Measurements from ENCODE around the gene C12orf76.
"Not testable (repeated sequence)": the region's sequence is repeated elsewhere in the genome, so short reads cannot be mapped to it uniquely, and the experiment has no call there.

The C12orf76 gene

GRCh38 chr12:110020956-110021355, 27.4 kb downstream of the C12orf76 start:
- DNase-seq: no peak

- peak in 1 of 2 donors; percentile 46 for DNase-seq
These were observed 33.2 kb downstream of the C12orf76 start for GRCh38 chr12:110015132-110015531.

GRCh38 chr12:110012659-110013058, 35.7 kb downstream of the C12orf76 start:
- no peak for DNase-seq

- peak; percentile 41 to 78 for DNase-seq
These were observed 36.2 kb downstream of the C12orf76 start for GRCh38 chr12:110012137-110012536.

- DNase-seq: peak; percentile 31 to 39
These were observed 37.2 kb downstream of the C12orf76 start for GRCh38 chr12:110010853-110011723.

- not testable (repeated sequence) for DNase-seq
These were observed 39.5 kb downstream of the C12orf76 start for GRCh38 chr12:110008681-110009398.

DNA sequence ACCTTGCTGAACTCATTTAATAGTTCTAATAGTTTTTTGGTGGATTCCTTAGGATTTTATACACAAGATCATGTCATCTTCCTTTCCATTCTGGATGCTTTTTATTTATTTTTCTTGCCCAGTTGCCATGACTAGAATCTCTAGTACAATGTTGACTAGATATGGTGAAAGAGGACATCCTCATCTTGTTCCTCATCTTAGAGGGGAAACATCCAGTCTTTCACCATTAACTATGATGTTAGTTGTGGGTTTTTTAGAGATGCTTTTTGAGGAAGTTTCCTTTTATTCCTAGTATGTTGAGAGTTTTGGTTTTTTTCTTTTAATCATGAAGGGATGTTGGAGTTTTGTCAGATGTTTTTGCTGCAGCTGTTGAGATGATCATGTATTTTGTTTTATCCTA, 40.4 kb downstream of the C12orf76 start:
- DNase-seq: no peak

DNA sequence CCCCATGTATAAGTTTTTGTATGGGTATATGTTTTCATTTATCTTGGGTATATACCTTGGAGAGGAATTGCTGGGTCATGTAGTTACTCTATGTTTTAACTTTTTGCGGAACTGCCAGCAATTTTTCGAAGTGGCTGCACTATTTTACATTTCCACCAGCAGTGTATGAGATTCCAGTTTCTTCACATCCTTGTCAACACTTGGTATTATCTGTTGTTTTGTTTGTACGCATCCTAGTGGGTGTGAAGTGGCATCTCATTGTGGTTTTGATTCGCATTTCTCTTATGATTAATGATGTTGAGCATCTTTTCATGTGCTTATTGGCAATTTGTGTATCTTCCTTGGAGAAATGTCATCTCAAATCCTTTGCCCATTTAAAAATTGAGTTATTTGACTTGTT, 42.2 kb downstream of the C12orf76 start:
- no peak for DNase-seq

DNA sequence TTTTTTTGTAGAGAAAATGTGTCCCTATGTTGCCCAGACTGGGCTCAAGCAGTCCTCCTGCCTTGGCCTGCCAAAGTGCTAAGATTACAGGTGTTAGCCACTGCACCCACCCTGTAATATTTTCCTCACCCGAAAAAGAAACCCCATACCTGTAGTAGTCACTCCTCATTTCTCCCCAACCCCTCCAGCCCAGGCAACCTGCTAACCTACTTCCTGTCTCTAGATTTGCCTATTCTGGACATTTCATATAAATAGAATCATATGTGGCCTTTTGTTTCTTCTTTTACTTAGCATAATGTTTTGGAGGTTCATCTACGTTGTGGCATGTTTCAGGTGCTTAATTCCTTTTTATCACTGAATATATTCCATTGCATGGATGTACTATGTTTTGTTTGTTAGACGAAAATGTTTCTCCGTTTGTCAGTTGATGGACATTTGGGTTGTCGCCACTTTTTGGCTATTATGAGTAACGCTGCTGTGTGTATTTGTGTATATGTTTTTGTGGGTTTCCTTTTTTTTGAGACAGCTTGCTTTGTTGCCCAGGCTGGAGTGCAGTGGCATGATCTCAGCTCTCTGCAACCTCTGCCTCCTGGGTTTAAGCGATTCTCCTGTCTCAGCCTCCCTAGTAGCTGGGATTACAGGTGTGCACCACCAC, 42.9 kb downstream of the C12orf76 start:
- peak in 1 of 2 donors; percentile 38 for DNase-seq

- DNase-seq: no peak
These were observed 43.7 kb downstream of the C12orf76 start for GRCh38 chr12:110004598-110004997.

GRCh38 chr12:110002676-110003515, 45.4 kb downstream of the C12orf76 start:
- no peak for DNase-seq

- no peak for DNase-seq
These were observed 46.7 kb downstream of the C12orf76 start for GRCh38 chr12:110001596-110001995.

DNA sequence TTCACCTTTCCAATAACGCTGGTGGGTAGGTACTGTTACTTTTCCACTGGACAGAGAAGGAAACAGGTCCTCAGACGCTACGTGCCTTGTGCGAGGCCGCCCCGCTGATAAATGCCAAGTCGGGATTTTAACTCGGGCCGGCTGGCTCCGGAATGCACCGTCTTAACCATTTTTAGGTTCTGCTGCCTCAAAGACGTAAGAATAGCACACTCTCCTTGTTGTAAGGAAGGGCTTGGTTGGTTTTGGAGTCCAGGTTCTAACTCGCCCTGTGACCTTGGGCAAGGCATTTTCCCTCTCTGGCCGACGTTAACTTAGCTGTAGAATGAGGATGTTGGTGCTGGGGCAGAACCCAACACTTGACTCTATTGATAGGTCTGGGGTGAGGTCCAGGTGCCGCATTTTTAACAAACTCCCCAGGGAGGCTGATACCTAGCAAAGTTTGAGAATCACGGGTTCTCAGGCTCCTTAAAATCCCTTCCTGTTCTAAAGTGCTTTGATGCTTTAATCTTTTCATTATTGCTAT, 48.3 kb downstream of the C12orf76 start:
- DNase-seq: no peak

GRCh38 chr12:109999649-109999971, 48.7 kb downstream of the C12orf76 start:
- no peak for DNase-seq

GRCh38 chr12:109998904-109999648, 49.2 kb downstream of the C12orf76 start, which contains the start of gene ANKRD13A:
Gene ANKRD13A (plus strand): TSS chr12:109999430. CDS start chr12:109999689, 259 bp downstream.
- peak; percentile 94 to 95 for DNase-seq

DNA sequence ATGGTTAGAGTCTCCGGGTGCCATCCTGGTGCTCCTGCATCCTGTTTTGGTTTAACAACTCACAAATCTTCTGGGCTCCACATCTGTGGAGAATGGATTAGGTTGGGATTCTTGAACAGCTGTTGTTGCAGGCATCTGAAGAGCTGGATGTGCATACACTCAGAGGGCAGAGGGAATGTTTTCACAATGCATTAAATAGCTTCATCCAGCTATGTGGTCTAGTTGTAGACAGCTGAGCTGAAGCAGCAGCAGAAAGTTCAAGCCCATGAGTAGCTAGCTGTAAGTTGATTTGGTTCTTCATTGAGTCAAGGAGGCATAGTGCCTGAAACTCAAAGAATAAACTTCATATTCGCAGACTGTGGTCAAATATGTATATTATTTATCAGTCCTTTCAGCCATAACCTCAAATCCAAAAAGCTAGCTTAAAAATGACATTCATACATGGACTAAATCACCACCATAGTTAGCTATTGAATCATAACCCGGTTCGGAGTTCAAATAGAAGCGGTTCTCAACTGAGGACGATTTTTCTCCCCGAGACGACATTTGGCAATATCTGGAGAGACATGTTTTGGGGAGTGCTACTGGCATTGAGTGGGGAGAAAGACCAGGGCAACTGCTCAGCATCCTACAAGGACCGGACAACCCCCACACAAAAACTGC, 50.0 kb downstream of the C12orf76 start:
- DNase-seq: no peak

GRCh38 chr12:109997393-109997792, 50.9 kb downstream of the C12orf76 start:
- DNase-seq: no peak

- DNase-seq: no peak
These were observed 51.9 kb downstream of the C12orf76 start for GRCh38 chr12:109996483-109996853.

GRCh38 chr12:109995686-109996482, 52.4 kb downstream of the C12orf76 start, which contains the start of gene GIT2:
Gene GIT2 (minus strand): TSS chr12:109996368. CDS start chr12:109996224, 144 bp downstream.
- DNase-seq: peak; percentile 96

DNA sequence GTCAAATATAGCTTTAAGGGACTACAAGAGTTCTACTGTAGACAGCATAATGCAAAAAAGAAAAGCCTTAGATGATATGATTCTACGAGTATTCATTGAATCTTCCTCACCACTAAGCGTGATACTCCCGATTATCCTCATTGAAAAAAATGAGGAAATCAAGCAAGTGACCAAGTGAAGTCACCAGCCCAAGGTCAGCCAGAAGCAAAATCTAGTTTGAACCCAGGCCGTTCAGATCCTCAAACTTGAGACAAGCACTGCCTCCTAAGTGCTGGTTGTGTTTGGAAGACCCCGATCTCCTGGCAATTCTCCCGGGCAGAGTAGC, 53.0 kb downstream of the C12orf76 start:
- no peak for DNase-seq

Measured in CD4-positive, alpha-beta T cell treated with Interleukin-1 beta for 1 hour (primary cell).